DND-41 (cell line): ENCODE results near the gene GPR33.

Experiments used
- ATAC-seq: fragments of 200-7000 bp; cut with Tn5 transposase; 3 replicates; pipeline ENCODE4 v1.9.1; 2021; ENCODE audit warnings: low read depth; ENCODE audit not compliant: insufficient read depth
- DNase-seq: peaks from one replicate; pipeline ENCODE4 v3.0.0-alpha.2; 2020
- H2AFZ ChIP-seq: 2 replicates; pipeline ENCODE4 v1.6.0; 2012; ENCODE audit warnings: low read depth, low read length
- H3K27ac ChIP-seq: 2 replicates; pipeline ENCODE4 v1.5.1; 2012; ENCODE audit warnings: low read length, inconsistent platforms
- H3K27me3 ChIP-seq: fragments of 200-600 bp; sonication (generic); 2 replicates; pipeline ENCODE4 v1.6.0; 2012; ENCODE audit warnings: low read length, mild to moderate bottlenecking, inconsistent platforms; ENCODE audit not compliant: insufficient read depth, poor library complexity
- H3K36me3 ChIP-seq: 2 replicates; pipeline ENCODE4 v1.5.1; 2012; ENCODE audit warnings: low read length, inconsistent platforms; ENCODE audit not compliant: insufficient read depth
- H3K4me1 ChIP-seq: 2 replicates; pipeline ENCODE4 v1.5.1; 2012; ENCODE audit warnings: mild to moderate bottlenecking, low read length; ENCODE audit not compliant: insufficient read depth
- H3K4me2 ChIP-seq: 2 replicates; pipeline ENCODE4 v1.6.0; 2012; ENCODE audit warnings: mild to moderate bottlenecking, moderate library complexity, low read length, inconsistent platforms; ENCODE audit not compliant: insufficient read depth
- H3K4me3 ChIP-seq, 2 experiments: fragments of 200-600 bp in 1 of 2; shearing (Covaris generic) in 1 of 2; 2 replicates each; pipeline ENCODE4 v1.5.1; 2012 to 2016; ENCODE audit warnings: inconsistent platforms in 2 of 2, low read length in 2 of 2, mild to moderate bottlenecking in 2 of 2, low read depth in 1 of 2, moderate library complexity in 1 of 2
- H3K79me2 ChIP-seq: 2 replicates; pipeline ENCODE4 v1.6.0; 2012; ENCODE audit warnings: low read length, inconsistent platforms; ENCODE audit not compliant: insufficient read depth
- H3K9ac ChIP-seq: 2 replicates; pipeline ENCODE4 v1.6.0; 2012; ENCODE audit warnings: low read depth, mild to moderate bottlenecking, inconsistent platforms, low read length, moderate library complexity
- H3K9me3 ChIP-seq: 2 replicates; pipeline ENCODE4 v1.5.1; 2012; ENCODE audit warnings: low read length, moderate library complexity, mild to moderate bottlenecking, inconsistent platforms; ENCODE audit not compliant: insufficient read depth, severe bottlenecking
- H4K20me1 ChIP-seq: 2 replicates; pipeline ENCODE4 v1.6.0; 2012; ENCODE audit warnings: low read length; ENCODE audit not compliant: insufficient read depth
- CTCF ChIP-seq: IDR thresholded peaks from 2 replicates; pipeline ENCODE4 v1.5.1; 2012; ENCODE audit warnings: borderline replicate concordance, low read length, moderate library complexity, mild to moderate bottlenecking; ENCODE audit not compliant: poor library complexity, severe bottlenecking; ENCODE audit errors: extremely low read depth
- EZH2 ChIP-seq: IDR thresholded peaks from 3 replicates; pipeline ENCODE4 v1.6.1; 2012; ENCODE audit warnings: borderline replicate concordance, low read depth, mild to moderate bottlenecking, moderate library complexity, low read length, inconsistent platforms; ENCODE audit not compliant: severe bottlenecking

GPR33 gene

GRCh38 chr14:31449971-31450610, 37.7 kb downstream of the GPR33 start:
- Histone ChIP-seq H3K36me3 (peaks cover 23% of the 10 kb centered on the region; the same call in 1 of the 2 replicates), H3K27ac (no peak overlapping the region), H4K20me1 (no peaks in the 10 kb centered on the region), H3K4me1 (peaks cover 8% of the 10 kb centered on the region; the same call in 1 of the 2 replicates), H3K9me3 (no peaks in the 10 kb centered on the region), H2AFZ (no peak overlapping the region), H3K4me3 (no peak overlapping the region), H3K4me2 (no peak overlapping the region), H3K9ac (no peak overlapping the region), H3K79me2 (no peaks in the 10 kb centered on the region), H3K27me3 (no peaks in the 10 kb centered on the region)
- TF ChIP-seq CTCF (peak; percentile 62), EZH2 (no peak)
- ATAC-seq (peak; percentile 66), DNase-seq (no peak)

- Histone ChIP-seq H3K79me2 (no peaks in the 10 kb centered on the region), H4K20me1 (no peaks in the 10 kb centered on the region), H3K9ac (no peak overlapping the region), H3K27ac (no peak overlapping the region), H3K9me3 (no peaks in the 10 kb centered on the region), H3K4me1 (no peaks in the 10 kb centered on the region), H3K36me3 (peaks cover 23% of the 10 kb centered on the region; the same call in 1 of the 2 replicates), H3K4me2 (no peak overlapping the region), H3K27me3 (no peaks in the 10 kb centered on the region), H2AFZ (no peak overlapping the region), H3K4me3 (no peak overlapping the region)
- ATAC-seq (no peak), DNase-seq (no peak)
- TF ChIP-seq CTCF (no peak), EZH2 (no peak)
Measured at GRCh38 chr14:31449136-31449535, 38.7 kb downstream of the GPR33 start.

GRCh38 chr14:31445703-31446102, 42.1 kb downstream of the GPR33 start:
- Histone ChIP-seq H3K9me3 (no peaks in the 10 kb centered on the region), H3K4me2 (no peak overlapping the region)

More at GRCh38 chr14:31445703-31446102, 42.1 kb downstream of the GPR33 start:
- no peak overlapping the region for H3K27ac ChIP-seq
- no peak overlapping the region for H3K9ac ChIP-seq
- no peak overlapping the region for H3K4me3 ChIP-seq
- TF ChIP-seq EZH2 (no peak), CTCF (no peak)
- H2AFZ ChIP-seq, result no peak overlapping the region
- no peaks in the 10 kb centered on the region for H3K79me2 ChIP-seq
- DNase-seq, result no peak
- H4K20me1 ChIP-seq, result no peaks in the 10 kb centered on the region
- H3K36me3 ChIP-seq, result peaks cover 13% of the 10 kb centered on the region; the same call in 1 of the 2 replicates
- H3K4me1 ChIP-seq, result no peaks in the 10 kb centered on the region
- no peak for ATAC-seq
- no peaks in the 10 kb centered on the region for H3K27me3 ChIP-seq
